B cell (primary cell): ENCODE measurements around the gene RANBP9. TPM values are rescaled to one million over a fixed set of nuclear protein-coding genes. Genes with fewer than 3 reads are reported as not detected.

Experiments used
- ATAC-seq: fragments of 200-7000 bp; cut with Tn5 transposase; one replicate; pipeline ENCODE4 v1.10.0; 2021; ENCODE audit warnings: low read depth, mild to moderate bottlenecking, moderate number of reproducible peaks, moderate library complexity
- CTCF ChIA-PET: fragments of 350-600 bp; sonication (Branson Sonifier 250); formaldehyde crosslinking; loops from one replicate; lab custom pipeline; 2021; ENCODE audit warnings: antibody characterized with exemption, inconsistent platforms; lab: Charles Lee
- POLR2A ChIA-PET: fragments of 350-600 bp; sonication (Branson Sonifier 250); formaldehyde crosslinking; loops from one replicate; lab custom pipeline; 2021; ENCODE audit warnings: antibody characterized with exemption; lab: Charles Lee
- DNase-seq: peaks from one replicate; pipeline ENCODE4 v3.0.0; 2013
- H2AFZ ChIP-seq: 2 replicates; pipeline ENCODE4 v1.6.1; 2012; ENCODE audit warnings: mild to moderate bottlenecking, low read depth, low read length; ENCODE audit not compliant: insufficient read depth, poor library complexity, severe bottlenecking
- H3K27ac ChIP-seq, 2 donors: 1 replicate in 1 of 2; 2 replicates in 1 of 2; pipeline ENCODE4 v1.5.1; 2012 to 2013; ENCODE audit warnings: low read length in 2 of 2, mild to moderate bottlenecking in 2 of 2, moderate library complexity in 1 of 2
- H3K27me3 ChIP-seq, 4 experiments: fragments of 200-600 bp in 1 of 4; sonication (generic) in 1 of 4; replicated peaks in 1 of 4; 1 replicate in 2 of 4; 2 replicates in 2 of 4; pipeline versions ENCODE4 v1.6.1 to v1.7.0; 2013 to 2016; ENCODE audit warnings: low read length in 3 of 4, mild to moderate bottlenecking in 2 of 4, mixed read lengths in 1 of 4, moderate library complexity in 1 of 4; ENCODE audit not compliant: insufficient read depth in 4 of 4, control insufficient read depth in 3 of 4; ENCODE audit errors: control extremely low read depth in 1 of 4
- H3K36me3 ChIP-seq, 2 experiments: replicated peaks in 1 of 2; 1 replicate in 1 of 2; 2 replicates in 1 of 2; pipeline versions ENCODE4 v1.6.1 to v1.7.1; 2013; ENCODE audit warnings: low read length in 1 of 2; ENCODE audit not compliant: insufficient read depth in 2 of 2, control insufficient read depth in 1 of 2; ENCODE audit errors: control extremely low read depth in 1 of 2, extremely low read depth in 1 of 2
- H3K4me1 ChIP-seq, 2 donors: fragments of 200-600 bp in 1 of 2; sonication (generic) in 1 of 2; 1 replicate in 1 of 2; 2 replicates in 1 of 2; pipeline versions ENCODE4 v1.5.1 to v1.6.1; 2013 to 2017; ENCODE audit warnings: low read length in 2 of 2; ENCODE audit not compliant: control insufficient read depth in 2 of 2, insufficient read depth in 2 of 2
- H3K4me2 ChIP-seq: replicated peaks from 2 replicates; pipeline ENCODE3; 2012; ENCODE audit warnings: mild to moderate bottlenecking, low read depth, low read length; ENCODE audit not compliant: poor library complexity, severe bottlenecking
- H3K4me3 ChIP-seq, 5 experiments: fragments of 200-600 bp in 1 of 5; sonication (generic) in 1 of 5; 1 replicate in 3 of 5; 2 replicates in 2 of 5; pipeline versions ENCODE4 v1.5.1 to v1.7.0; 2011 to 2016; ENCODE audit warnings: low read length in 4 of 5, mild to moderate bottlenecking in 4 of 5, low read depth in 2 of 5, control low read depth in 1 of 5, moderate library complexity in 1 of 5; ENCODE audit not compliant: insufficient read depth in 1 of 5; ENCODE audit errors: control extremely low read depth in 1 of 5, extremely low read depth in 1 of 5
- H3K79me2 ChIP-seq: fragments of 200-600 bp; sonication (generic); one replicate; pipeline ENCODE4 v1.6.0; 2016; ENCODE audit warnings: low read length; ENCODE audit not compliant: control insufficient read depth, insufficient read depth
- H3K9ac ChIP-seq: fragments of 200-600 bp; sonication (generic); 2 replicates; pipeline ENCODE4 v1.6.1; 2017; ENCODE audit warnings: mild to moderate bottlenecking, low read length, moderate library complexity
- H3K9me3 ChIP-seq, 3 donors: one replicate each; pipeline versions ENCODE4 v1.6.1 to v1.7.1; 2013; ENCODE audit warnings: low read length in 2 of 3; ENCODE audit not compliant: control insufficient read depth in 2 of 3, insufficient read depth in 1 of 3; ENCODE audit errors: control extremely low read depth in 1 of 3
- H4K20me1 ChIP-seq: 2 replicates; pipeline ENCODE4 v1.6.0; 2012; ENCODE audit warnings: mild to moderate bottlenecking, low read length; ENCODE audit not compliant: insufficient read depth, control insufficient read depth, poor library complexity, severe bottlenecking
- H3K27ac Mint-ChIP-seq: one replicate; pipeline ENCODE4 v1.8.0; 2021; ENCODE audit warnings: mixed read lengths
- H3K27me3 Mint-ChIP-seq: one replicate; pipeline ENCODE4 v1.8.0; 2021; ENCODE audit warnings: mixed read lengths
- H3K4me1 Mint-ChIP-seq: one replicate; pipeline ENCODE4 v1.8.0; 2021; ENCODE audit warnings: mixed read lengths
- H3K4me3 Mint-ChIP-seq: one replicate; pipeline ENCODE4 v1.8.0; 2021; ENCODE audit warnings: mixed read lengths
- H3K9me3 Mint-ChIP-seq: one replicate; pipeline ENCODE4 v1.8.0; 2022; ENCODE audit warnings: mixed read lengths; ENCODE audit not compliant: insufficient read depth
- CTCF ChIP-seq: fragments of 200-600 bp; IDR thresholded peaks from one replicate; pipeline ENCODE4 v1.8.0; 2022; ENCODE audit warnings: antibody characterized with exemption, mild to moderate bottlenecking
- EZH2 ChIP-seq: IDR thresholded peaks from 2 replicates; pipeline ENCODE4 v1.6.1; 2012; ENCODE audit warnings: borderline replicate concordance, low read depth, mild to moderate bottlenecking, moderate library complexity, low read length; ENCODE audit not compliant: insufficient read depth, poor library complexity, severe bottlenecking
- WGBS: methylation state at CpG from one replicate; pipeline ENCODE4 v1.1.5; 2013; ENCODE audit warnings: missing lambda C conversion rate; ENCODE audit not compliant: insufficient coverage; 5-methylcytosine and 5-hydroxymethylcytosine counted together
- intact Hi-C: fragments of 100-400 bp; cut with micrococcal nuclease; formaldehyde crosslinking; loops from one replicate; pipeline ENCODE4 v1.10.0; 2022
- polyA plus RNA-seq: library from polyadenylated mRNA; depleted of rRNA; stranded (reverse); fragments of >200 nt; gene quantifications from 2 replicates; pipeline ENCODE4 v1.2.3, GENCODE V29; 2012
- total RNA-seq, 2 donors: library from RNA; stranded (reverse); fragments of 120-200 nt in 1 of 2; gene quantifications; 1 replicate in 1 of 2; 2 replicates in 1 of 2; pipeline versions ENCODE4 v1.2.3 to v1.2.4, GENCODE V29; 2013 to 2022

The RANBP9 gene
- total and polyA plus RNA-seq, 2 donors (not counting 1 experiment from before 2014, with no cell fraction given): 20.0 to 34.1 TPM

DNA sequence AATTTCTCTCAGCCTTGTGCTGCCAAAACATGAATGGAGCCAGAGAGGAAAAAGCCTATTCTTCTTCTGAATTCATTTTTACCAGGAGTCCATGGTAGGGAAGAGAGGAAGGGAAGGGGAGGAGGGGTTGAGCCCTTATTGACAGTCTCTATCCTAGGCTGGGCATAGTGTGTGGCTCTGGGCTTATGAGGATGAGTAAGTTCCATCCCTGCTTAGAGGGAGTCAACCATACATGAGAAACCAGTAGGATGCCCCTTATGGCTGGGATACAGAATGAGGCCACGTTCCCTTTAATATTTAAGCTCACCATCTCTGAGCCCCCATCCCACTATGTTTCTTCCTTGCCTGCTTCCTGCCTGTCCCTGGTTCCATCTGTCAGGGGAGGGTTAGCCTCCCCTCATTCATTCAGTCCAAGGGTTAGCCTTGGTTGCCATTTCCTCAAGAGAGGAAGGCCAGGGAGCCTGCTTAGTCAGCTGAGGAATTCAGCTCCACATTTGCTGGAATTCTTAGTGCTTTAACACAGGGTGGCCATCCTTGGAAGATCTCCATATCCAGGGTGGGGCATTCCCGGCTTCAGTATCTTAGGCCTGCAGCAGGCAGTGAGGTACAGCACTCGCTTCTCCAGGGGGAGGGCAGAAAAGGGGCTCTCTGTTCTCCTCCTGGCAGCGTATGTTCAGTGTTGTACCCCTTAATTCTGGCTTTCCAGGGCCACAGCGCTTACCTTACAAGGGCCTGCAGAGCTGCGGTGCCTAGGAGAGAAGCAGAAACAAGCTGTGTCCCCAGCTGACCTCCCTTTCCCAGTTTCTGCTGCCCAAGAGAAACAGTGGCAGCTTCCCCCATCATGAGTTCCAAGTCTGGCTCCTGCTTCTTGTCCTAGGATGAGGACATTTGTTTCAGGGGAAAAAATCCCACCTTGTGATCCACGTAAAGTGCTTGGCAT is 124.8 kb downstream of the RANBP9 start:
- Histone ChIP-seq H3K9me3 (no peaks in the 10 kb centered on the region), H3K27me3 (no peaks in the 10 kb centered on the region), H4K20me1 (no peaks in the 10 kb centered on the region), H3K79me2 (peaks cover 21% of the 10 kb centered on the region), H3K36me3 (peaks cover 11 to 39% of the 10 kb centered on the region in 2 experiments), H2AFZ (no peak overlapping the region), H3K9ac (no peak overlapping the region), H3K4me1 (no peaks in the 10 kb centered on the region), H3K4me2 (no peak overlapping the region), H3K27ac (no peak overlapping the region), H3K4me3 (no peak overlapping the region)
- TF ChIP-seq EZH2 (no peak), CTCF (no peak)
- intact Hi-C loops: no loop called here
- H3K9me3 Mint-ChIP-seq: no peaks in the 10 kb centered on the region
- CTCF ChIA-PET: interaction anchor here (1.7 kb wide), 1 partner anchor 12 kb away, joined by 7 read pairs; the partner anchor contains the start of gene SIRT5
- H3K4me3 Mint-ChIP-seq: no peak overlapping the region
- DNase-seq (no peak), ATAC-seq (no peak)
- no peaks in the 10 kb centered on the region for H3K4me1 Mint-ChIP-seq
- POLR2A ChIA-PET: no interaction called here
- no peak overlapping the region for H3K27ac Mint-ChIP-seq
- no peaks in the 10 kb centered on the region for H3K27me3 Mint-ChIP-seq
- 92% methylated on average over 7 of the region's 7 CpGs for WGBS

DNA sequence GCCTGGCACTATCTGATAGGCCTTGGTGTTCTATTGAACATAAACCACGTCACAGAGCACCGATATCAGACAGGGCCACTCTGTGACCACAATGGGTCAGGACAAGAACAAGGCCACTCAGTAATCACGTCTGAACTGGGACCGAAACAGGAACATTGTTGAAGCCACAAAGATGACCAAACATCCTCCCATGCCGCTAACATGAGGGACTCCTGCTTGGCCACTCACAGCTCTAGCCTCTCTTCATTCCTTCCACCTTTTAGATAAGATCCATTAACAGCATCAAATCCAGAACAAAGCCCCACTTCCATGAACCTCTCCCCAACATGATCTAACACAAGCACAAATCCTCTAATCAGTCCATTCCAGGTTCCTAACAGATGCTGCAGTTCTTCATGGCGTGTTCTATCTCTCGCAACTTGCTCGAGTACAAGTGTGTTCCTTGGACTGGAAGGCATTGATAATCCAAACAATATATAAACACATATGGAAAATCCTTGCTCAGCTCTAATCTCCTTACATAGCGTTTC is 129.9 kb downstream of the RANBP9 start:
- TF ChIP-seq EZH2: no peak
- TF ChIP-seq CTCF: no peak
- Histone ChIP-seq H3K79me2 (peaks cover 14% of the 10 kb centered on the region), H3K4me2 (no peak overlapping the region), H3K27ac (no peak overlapping the region), H3K4me3 (no peak overlapping the region), H3K36me3 (peaks cover 0 to 22% of the 10 kb centered on the region in 2 experiments), H3K9ac (no peak overlapping the region), H4K20me1 (no peaks in the 10 kb centered on the region), H2AFZ (no peak overlapping the region), H3K4me1 (no peaks in the 10 kb centered on the region), H3K9me3 (no peaks in the 10 kb centered on the region), H3K27me3 (no peaks in the 10 kb centered on the region)
- CTCF ChIA-PET: no interaction called here
- POLR2A ChIA-PET: no interaction called here
- no peak for DNase-seq
- Mint-ChIP-seq H3K27me3 (no peaks in the 10 kb centered on the region), H3K4me3 (no peak overlapping the region), H3K4me1 (no peaks in the 10 kb centered on the region), H3K27ac (no peak overlapping the region), H3K9me3 (no peaks in the 10 kb centered on the region)
- intact Hi-C loops: no loop called here
- 94% methylated on average over 6 of the region's 9 CpGs for WGBS
- ATAC-seq: no peak
